Tibial nerve (tissue), 4 donors: ENCODE results near the gene STON1.

ENCODE experiments used
- CTCF ChIP-seq, 5 experiments: fragments of 200-600 bp in 3 of 5; fragments of 450-650 bp in 2 of 5; sonication (generic) in 3 of 5; IDR thresholded peaks; one replicate each; pipeline ENCODE4 v1.5.1; 2016 to 2019; ENCODE audit warnings: antibody characterized with exemption in 5 of 5, mild to moderate bottlenecking in 3 of 5, moderate library complexity in 2 of 5
- EP300 ChIP-seq, 2 donors: sonication (generic); formaldehyde crosslinking; IDR thresholded peaks; one replicate each; pipeline ENCODE4 v1.6.1; 2017; ENCODE audit warnings: antibody characterized with exemption in 2 of 2, mild to moderate bottlenecking in 1 of 2
- POLR2A ChIP-seq, 2 donors: fragments of 450-650 bp; IDR thresholded peaks; one replicate each; pipeline ENCODE4 v1.6.1; 2017; ENCODE audit warnings: antibody characterized with exemption in 2 of 2, mild to moderate bottlenecking in 2 of 2, moderate library complexity in 2 of 2

DNA sequence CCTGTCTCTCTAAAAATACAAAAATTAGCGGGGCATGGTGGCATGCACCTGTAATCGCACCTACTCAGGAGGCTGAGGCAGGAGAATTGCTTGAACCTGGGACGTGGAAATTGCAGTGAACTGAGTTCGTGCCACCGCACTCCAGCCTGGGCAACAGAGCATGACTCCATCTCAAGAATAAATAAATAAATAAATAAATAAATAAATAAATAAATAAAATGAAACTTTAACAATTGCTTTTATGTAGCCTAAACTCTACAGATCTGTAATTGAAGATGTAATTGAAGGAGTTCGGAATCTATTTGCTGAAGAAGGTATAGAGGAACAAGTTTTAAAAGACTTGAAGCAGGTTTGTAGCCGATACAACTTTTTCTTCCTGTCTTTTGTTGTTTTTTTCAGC lies 90.7 kb downstream of the STON1 start:
- TF ChIP-seq POLR2A (IDR thresholded peaks at IDR 0.05) = no peak
- no peak for TF ChIP-seq CTCF (IDR thresholded peaks at IDR 0.05)
- no peak for TF ChIP-seq EP300 (IDR thresholded peaks at IDR 0.05)
